A172 (cell line): ENCODE results near the gene TVP23A. TPM values are rescaled to one million over a fixed set of nuclear protein-coding genes. Genes with fewer than 3 reads are reported as not detected.
A peak's percentile ranks its signal among the peaks of the same experiment; 100 is the strongest.

Experiments used
- DNase-seq: peaks from one replicate; pipeline ENCODE4 v3.0.0-alpha.2; 2015; ENCODE audit warnings: low spot score
- total RNA-seq: library from RNA; depleted of rRNA; stranded (reverse); fragments of >200 nt; shearing (Covaris generic); gene quantifications from 2 replicates; pipeline ENCODE4 v1.2.3, GENCODE V29; 2014; rRNA removed

Gene TVP23A
- total RNA-seq: not detected in 2 replicates

- DNase-seq: no peak
These were observed at the start of gene TVP23A for GRCh38 chr16:10817963-10818941. TVP23A (minus strand) TSS chr16:10818794; CDS start chr16:10818493, 301 bp downstream.

GRCh38 chr16:10868104-10868595 lies 49.6 kb upstream of the TVP23A start:
- DNase-seq: no peak

GRCh38 chr16:10867199-10867598 lies 48.6 kb upstream of the TVP23A start:
- no peak for DNase-seq

GRCh38 chr16:10865991-10866966 lies 47.7 kb upstream of the TVP23A start:
- DNase-seq: no peak

- peak; percentile 95 for DNase-seq
These were observed 43.8 kb upstream of the TVP23A start for GRCh38 chr16:10862438-10862837.

GRCh38 chr16:10859658-10860057 lies 41.1 kb upstream of the TVP23A start:
- no peak for DNase-seq

- no peak for DNase-seq
These were observed 40.4 kb upstream of the TVP23A start for GRCh38 chr16:10859020-10859419.

- DNase-seq: no peak
These were observed 39.6 kb upstream of the TVP23A start for GRCh38 chr16:10858203-10858602.

- no peak for DNase-seq
These were observed 37.4 kb upstream of the TVP23A start for GRCh38 chr16:10856042-10856441.

GRCh38 chr16:10852948-10853347 lies 34.4 kb upstream of the TVP23A start:
- DNase-seq: no peak

- DNase-seq: no peak
These were observed 33.7 kb upstream of the TVP23A start for GRCh38 chr16:10852286-10852685.

GRCh38 chr16:10851512-10851911 lies 32.9 kb upstream of the TVP23A start:
- DNase-seq: no peak

GRCh38 chr16:10850478-10850850 lies 31.9 kb upstream of the TVP23A start:
- no peak for DNase-seq

GRCh38 chr16:10849736-10850477 lies 31.3 kb upstream of the TVP23A start:
- no peak for DNase-seq

GRCh38 chr16:10847176-10847575 lies 28.6 kb upstream of the TVP23A start:
- DNase-seq: no peak

- no peak for DNase-seq
These were observed 27.8 kb upstream of the TVP23A start for GRCh38 chr16:10846213-10846998.

GRCh38 chr16:10840703-10841102 lies 22.1 kb upstream of the TVP23A start:
- DNase-seq: no peak

GRCh38 chr16:10839279-10839666 lies 20.7 kb upstream of the TVP23A start:
- DNase-seq: no peak

GRCh38 chr16:10838621-10839278 lies 20.2 kb upstream of the TVP23A start:
- no peak for DNase-seq
